ENCODE data around the gene KDM2A. TPM values are rescaled to one million over a fixed set of nuclear protein-coding genes. Genes with fewer than 3 reads are reported as not detected.

KDM2A gene
- total RNA-seq, 2 donors from 2014 or later: 27.7 to 37.3 TPM

- no peaks in the 10 kb centered on the region for H3K27me3 ChIP-seq
- no peak for DNase-seq (ENCODE audit: low spot score)
- no peak overlapping the region for H3K4me3 ChIP-seq
- H3K4me1 ChIP-seq: peaks cover 0 to 7% of the 10 kb centered on the region in 2 donors
- no peak overlapping the region for H3K27ac ChIP-seq
- no peaks in the 10 kb centered on the region for H3K9me3 ChIP-seq
- no peak for TF ChIP-seq CTCF (IDR thresholded peaks at IDR 0.05)
- H3K36me3 ChIP-seq: no peaks in the 10 kb centered on the region
These were observed 23.9 kb upstream of the KDM2A start for GRCh38 chr11:67095214-67095507.

GRCh38 chr11:67098799-67099429 lies 20.1 kb upstream of the KDM2A start:
- Histone ChIP-seq H3K9me3 (no peaks in the 10 kb centered on the region), H3K36me3 (no peaks in the 10 kb centered on the region), H3K27ac (peak overlapping the region in 1 of 2 donors; percentile 33), H3K4me1 (peaks cover 0 to 7% of the 10 kb centered on the region in 2 donors), H3K4me3 (no peak overlapping the region), H3K27me3 (no peaks in the 10 kb centered on the region)
- no peak for DNase-seq (ENCODE audit: low spot score)
- no peak for TF ChIP-seq CTCF (IDR thresholded peaks at IDR 0.05)

- no peak for TF ChIP-seq CTCF (IDR thresholded peaks at IDR 0.05)
These were observed 19.2 kb upstream of the KDM2A start for GRCh38 chr11:67099831-67100324.

GRCh38 chr11:67102664-67103063 lies 16.4 kb upstream of the KDM2A start:
- Histone ChIP-seq H3K9me3 (no peaks in the 10 kb centered on the region), H3K4me1 (peaks cover 0 to 7% of the 10 kb centered on the region in 2 donors), H3K4me3 (no peak overlapping the region), H3K27me3 (no peaks in the 10 kb centered on the region), H3K36me3 (no peaks in the 10 kb centered on the region), H3K27ac (no peak overlapping the region)
- no peak for TF ChIP-seq CTCF (IDR thresholded peaks at IDR 0.05)
- no peak for DNase-seq (ENCODE audit: low spot score)

More at GRCh38 chr11:67099831-67100324, 19.2 kb upstream of the KDM2A start:
- Histone ChIP-seq H3K27ac (no peak overlapping the region), H3K4me1 (peaks cover 0 to 7% of the 10 kb centered on the region in 2 donors), H3K36me3 (no peaks in the 10 kb centered on the region), H3K4me3 (no peak overlapping the region), H3K27me3 (no peaks in the 10 kb centered on the region), H3K9me3 (no peaks in the 10 kb centered on the region)
- DNase-seq (ENCODE audit: low spot score): no peak

- DNase-seq (ENCODE audit: low spot score): no peak
- no peaks in the 10 kb centered on the region for H3K4me1 ChIP-seq
- H3K36me3 ChIP-seq: no peaks in the 10 kb centered on the region
- TF ChIP-seq CTCF (IDR thresholded peaks at IDR 0.05): no peak
- no peaks in the 10 kb centered on the region for H3K9me3 ChIP-seq
- H3K4me3 ChIP-seq: no peak overlapping the region
- no peak overlapping the region for H3K27ac ChIP-seq
- no peaks in the 10 kb centered on the region for H3K27me3 ChIP-seq
These were observed 13.1 kb upstream of the KDM2A start for GRCh38 chr11:67105964-67106363.

GRCh38 chr11:67111261-67111660 lies 7.8 kb upstream of the KDM2A start:
- TF ChIP-seq CTCF (IDR thresholded peaks at IDR 0.05): no peak
- Histone ChIP-seq H3K27me3 (no peaks in the 10 kb centered on the region), H3K4me1 (no peaks in the 10 kb centered on the region), H3K9me3 (no peaks in the 10 kb centered on the region), H3K4me3 (no peak overlapping the region), H3K36me3 (no peaks in the 10 kb centered on the region), H3K27ac (no peak overlapping the region)
- DNase-seq (ENCODE audit: low spot score): no peak

All from right atrium auricular region (tissue), 2 donors.